Measurements from ENCODE around the gene CPNE1.

DNA sequence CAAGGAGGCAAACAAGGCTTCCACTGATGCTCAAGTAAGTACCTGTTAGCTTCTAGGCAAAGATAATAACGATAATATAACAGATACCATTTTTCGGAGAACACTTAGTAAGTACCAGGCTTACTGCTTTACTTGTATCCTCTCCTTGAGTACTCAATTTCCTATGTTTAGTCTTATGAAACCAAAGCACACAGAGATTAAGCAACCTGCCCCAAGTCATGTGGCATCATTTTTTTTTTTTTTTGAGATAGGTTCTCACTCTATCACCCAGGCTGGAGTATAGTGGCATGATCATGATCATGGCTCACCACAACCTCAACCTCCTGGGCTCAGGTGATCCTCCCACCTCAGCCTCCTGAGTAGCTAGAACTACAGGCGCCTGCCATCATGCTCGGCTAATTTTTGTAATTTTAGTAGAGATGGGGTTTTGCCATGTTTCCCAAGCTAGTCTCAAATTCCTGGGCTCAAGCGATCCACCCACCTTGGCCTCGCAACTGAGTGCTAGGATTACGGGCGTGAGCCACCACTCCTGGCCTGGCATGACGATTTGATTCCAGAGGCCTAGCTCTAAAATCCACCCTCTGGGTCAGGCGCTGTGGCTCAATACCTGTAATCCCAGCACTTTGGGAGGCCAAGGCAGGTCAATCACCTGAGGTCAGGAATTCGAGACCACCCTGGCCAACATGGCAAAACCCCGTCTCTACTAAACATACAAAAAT, 35.1 kb downstream of the CPNE1 start:
- TF ChIP-seq, protein P1, sequence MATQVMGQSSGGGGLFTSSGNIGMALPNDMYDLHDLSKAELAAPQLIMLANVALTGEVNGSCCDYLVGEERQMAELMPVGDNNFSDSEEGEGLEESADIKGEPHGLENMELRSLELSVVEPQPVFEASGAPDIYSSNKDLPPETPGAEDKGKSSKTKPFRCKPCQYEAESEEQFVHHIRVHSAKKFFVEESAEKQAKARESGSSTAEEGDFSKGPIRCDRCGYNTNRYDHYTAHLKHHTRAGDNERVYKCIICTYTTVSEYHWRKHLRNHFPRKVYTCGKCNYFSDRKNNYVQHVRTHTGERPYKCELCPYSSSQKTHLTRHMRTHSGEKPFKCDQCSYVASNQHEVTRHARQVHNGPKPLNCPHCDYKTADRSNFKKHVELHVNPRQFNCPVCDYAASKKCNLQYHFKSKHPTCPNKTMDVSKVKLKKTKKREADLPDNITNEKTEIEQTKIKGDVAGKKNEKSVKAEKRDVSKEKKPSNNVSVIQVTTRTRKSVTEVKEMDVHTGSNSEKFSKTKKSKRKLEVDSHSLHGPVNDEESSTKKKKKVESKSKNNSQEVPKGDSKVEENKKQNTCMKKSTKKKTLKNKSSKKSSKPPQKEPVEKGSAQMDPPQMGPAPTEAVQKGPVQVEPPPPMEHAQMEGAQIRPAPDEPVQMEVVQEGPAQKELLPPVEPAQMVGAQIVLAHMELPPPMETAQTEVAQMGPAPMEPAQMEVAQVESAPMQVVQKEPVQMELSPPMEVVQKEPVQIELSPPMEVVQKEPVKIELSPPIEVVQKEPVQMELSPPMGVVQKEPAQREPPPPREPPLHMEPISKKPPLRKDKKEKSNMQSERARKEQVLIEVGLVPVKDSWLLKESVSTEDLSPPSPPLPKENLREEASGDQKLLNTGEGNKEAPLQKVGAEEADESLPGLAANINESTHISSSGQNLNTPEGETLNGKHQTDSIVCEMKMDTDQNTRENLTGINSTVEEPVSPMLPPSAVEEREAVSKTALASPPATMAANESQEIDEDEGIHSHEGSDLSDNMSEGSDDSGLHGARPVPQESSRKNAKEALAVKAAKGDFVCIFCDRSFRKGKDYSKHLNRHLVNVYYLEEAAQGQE (IDR thresholded peaks at IDR 0.05; ENCODE audit: insufficient read depth in 1 of 2, low read depth in 2 of 2, low read length in 2 of 2) = no peak
- no peak for TF ChIP-seq POLR2AphosphoS5 (IDR thresholded peaks at IDR 0.05; ENCODE audit: low read depth, low read length)
- no peak for TF ChIP-seq TAF1 (IDR thresholded peaks at IDR 0.05; ENCODE audit: borderline replicate concordance, insufficient read depth, low read length)
- TF ChIP-seq FOXP2 (optimal IDR thresholded peaks at IDR 0.05; ENCODE audit: borderline replicate concordance, extremely low read depth, extremely low read length, insufficient read depth) = no peak
- no peak for TF ChIP-seq SIN3A (IDR thresholded peaks at IDR 0.05; ENCODE audit: borderline replicate concordance, insufficient read depth, low read length)

All from PFSK-1 (cell line).